ENCODE data around the gene COL17A1.

Gene COL17A1

DNA sequence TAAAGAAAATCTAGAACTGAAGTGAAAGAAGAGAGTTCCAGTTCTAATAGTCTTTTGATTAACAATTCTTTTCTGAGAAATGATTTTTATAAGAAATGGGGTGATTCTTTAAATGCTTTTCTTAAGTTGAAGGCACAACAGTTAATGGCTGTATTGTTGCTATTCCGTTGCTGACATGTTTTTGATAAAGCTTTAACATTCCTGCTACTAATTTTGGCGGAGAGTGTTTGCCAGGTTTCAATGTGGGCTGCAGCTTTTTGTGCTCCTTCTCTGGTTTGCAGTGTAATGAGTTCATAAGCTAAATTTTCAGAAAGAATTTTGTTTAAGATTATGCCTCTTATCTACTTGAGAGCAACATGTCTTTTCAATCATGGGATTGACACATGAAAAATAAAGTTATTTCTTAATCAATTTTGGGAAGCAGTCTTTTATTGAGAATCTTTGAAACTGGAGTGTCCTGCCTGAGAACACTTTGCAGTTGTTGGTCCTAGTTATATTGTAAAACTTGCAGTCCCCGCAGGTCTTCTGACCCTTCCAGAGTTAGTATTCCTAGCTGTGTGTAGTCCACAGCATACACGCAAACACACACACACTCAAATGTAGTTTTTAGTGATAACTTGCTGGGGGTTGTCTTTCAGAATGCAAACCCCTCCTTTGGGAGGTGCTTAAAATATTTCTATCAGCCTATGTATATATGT is 56.7 kb downstream of the COL17A1 start:
- TF ChIP-seq ZFX (IDR thresholded peaks at IDR 0.05; ENCODE audit: borderline replicate concordance) = no peak
- TF ChIP-seq, protein P1, sequence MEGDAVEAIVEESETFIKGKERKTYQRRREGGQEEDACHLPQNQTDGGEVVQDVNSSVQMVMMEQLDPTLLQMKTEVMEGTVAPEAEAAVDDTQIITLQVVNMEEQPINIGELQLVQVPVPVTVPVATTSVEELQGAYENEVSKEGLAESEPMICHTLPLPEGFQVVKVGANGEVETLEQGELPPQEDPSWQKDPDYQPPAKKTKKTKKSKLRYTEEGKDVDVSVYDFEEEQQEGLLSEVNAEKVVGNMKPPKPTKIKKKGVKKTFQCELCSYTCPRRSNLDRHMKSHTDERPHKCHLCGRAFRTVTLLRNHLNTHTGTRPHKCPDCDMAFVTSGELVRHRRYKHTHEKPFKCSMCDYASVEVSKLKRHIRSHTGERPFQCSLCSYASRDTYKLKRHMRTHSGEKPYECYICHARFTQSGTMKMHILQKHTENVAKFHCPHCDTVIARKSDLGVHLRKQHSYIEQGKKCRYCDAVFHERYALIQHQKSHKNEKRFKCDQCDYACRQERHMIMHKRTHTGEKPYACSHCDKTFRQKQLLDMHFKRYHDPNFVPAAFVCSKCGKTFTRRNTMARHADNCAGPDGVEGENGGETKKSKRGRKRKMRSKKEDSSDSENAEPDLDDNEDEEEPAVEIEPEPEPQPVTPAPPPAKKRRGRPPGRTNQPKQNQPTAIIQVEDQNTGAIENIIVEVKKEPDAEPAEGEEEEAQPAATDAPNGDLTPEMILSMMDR (IDR thresholded peaks at IDR 0.05) = no peak
- no peak overlapping the region for H3K27ac ChIP-seq

DNA sequence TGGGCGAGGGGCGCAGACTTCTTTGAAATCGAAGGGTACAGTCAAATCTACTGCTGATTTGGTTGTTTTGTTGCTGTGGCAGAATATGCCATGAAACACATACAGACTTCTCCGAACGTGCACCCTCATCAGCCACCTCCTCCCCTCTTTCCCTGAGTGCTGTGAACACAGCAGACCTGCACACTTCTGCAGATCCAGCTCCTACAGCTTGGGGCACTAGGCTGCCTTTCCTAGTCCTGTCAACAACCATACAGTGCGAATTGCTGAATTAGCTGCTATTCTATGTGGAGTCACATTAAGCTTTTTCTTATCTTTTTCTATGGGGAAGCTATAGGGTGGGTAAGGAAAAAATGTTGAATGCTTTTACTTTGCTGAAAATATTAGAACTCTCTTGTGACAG is 57.5 kb downstream of the COL17A1 start:
- TF ChIP-seq, protein P1 (IDR thresholded peaks at IDR 0.05) = peak; percentile 29; the same call in 1 of the 2 replicates
- TF ChIP-seq ZFX (IDR thresholded peaks at IDR 0.05; ENCODE audit: borderline replicate concordance) = no peak
- H3K27ac ChIP-seq = no peak overlapping the region

DNA sequence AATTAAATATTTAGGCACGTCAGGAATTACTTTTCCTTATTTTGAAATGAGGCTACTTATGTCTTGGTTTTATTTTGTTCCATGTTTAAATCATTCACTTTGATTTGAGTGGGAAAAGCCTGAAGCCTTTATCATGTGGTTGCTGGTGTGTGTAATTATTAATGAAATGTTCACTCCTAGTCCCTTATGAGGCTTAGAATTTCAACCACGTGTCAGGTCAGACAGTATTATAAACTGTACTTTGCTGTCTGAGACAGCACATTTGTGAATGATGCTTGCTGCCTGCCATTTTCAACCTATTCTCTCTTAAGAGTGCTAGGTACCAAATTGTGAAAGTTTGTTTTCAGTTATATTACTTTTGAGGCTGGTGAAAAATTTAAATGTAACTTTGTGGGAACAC is 58.9 kb downstream of the COL17A1 start:
- no peak overlapping the region for H3K27ac ChIP-seq

DNA sequence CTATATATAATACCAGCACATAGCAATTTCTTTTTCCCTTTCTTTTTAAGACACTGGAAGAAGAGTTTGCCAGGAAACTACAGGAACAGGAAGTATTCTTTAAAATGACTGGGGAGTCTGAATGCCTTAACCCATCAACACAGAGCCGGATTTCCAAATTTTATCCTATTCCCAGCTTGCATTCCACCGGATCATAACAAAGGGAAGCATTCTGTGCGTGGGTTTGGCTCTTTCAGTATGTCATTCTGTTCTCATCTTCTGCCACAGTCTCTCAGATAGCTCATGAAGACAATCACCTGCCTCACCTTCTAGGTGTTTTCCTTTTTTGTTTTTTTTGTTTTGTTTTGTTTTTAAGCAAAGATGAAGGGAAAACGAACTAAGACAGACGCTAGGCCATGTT is 60.2 kb downstream of the COL17A1 start:
- TF ChIP-seq, protein P1 (IDR thresholded peaks at IDR 0.05) = no peak
- TF ChIP-seq ZFX (IDR thresholded peaks at IDR 0.05; ENCODE audit: borderline replicate concordance) = no peak
- no peak overlapping the region for H3K27ac ChIP-seq

More for the DNA sequence above, 58.9 kb downstream of the COL17A1 start:
- TF ChIP-seq, protein P1 (IDR thresholded peaks at IDR 0.05) = no peak
- TF ChIP-seq ZFX (IDR thresholded peaks at IDR 0.05; ENCODE audit: borderline replicate concordance) = no peak

DNA sequence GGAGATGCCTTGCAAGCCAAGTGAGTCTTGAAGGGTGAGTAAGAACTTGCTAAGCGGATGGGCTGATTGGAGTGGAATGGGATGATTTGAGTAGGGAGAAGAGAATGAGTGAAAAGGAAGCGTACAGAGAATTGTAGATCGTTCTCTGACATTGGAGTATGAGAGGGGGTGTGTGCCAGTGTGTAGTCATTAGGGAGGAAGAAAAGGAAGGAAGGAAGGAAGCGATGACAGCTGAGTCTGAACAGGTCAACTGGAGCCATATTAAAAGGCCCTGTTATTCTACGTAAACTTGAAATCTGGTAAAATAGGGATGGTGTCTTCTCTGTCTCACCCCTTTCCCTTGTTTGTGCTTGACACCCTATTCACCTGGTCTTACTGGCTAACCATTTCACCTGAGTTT is 63.7 kb downstream of the COL17A1 start:
- no peak overlapping the region for H3K27ac ChIP-seq
- TF ChIP-seq, protein P1 (IDR thresholded peaks at IDR 0.05) = no peak
- TF ChIP-seq ZFX (IDR thresholded peaks at IDR 0.05; ENCODE audit: borderline replicate concordance) = no peak

DNA sequence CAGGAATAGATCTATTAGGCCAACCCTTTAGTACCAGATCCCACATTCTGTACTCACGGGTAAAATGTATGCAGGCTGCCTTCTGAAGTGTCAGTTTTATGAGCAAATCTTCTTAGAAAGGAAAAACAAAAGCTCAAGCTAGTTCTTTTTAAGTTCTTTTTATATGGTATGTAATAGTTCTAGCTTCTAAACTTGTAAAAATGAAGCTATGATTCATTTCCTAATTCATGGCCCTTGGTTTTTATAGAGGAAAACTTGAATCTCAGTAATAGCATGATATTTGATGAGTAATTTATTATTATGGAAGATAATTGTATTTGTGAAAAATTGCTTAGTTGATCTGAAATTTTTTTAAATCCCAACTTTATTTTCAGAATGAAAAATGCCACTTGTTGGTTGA is 64.4 kb downstream of the COL17A1 start:
- no peak for TF ChIP-seq ZFX (IDR thresholded peaks at IDR 0.05; ENCODE audit: borderline replicate concordance)
- TF ChIP-seq, protein P1 (IDR thresholded peaks at IDR 0.05) = no peak
- H3K27ac ChIP-seq = no peak overlapping the region

DNA sequence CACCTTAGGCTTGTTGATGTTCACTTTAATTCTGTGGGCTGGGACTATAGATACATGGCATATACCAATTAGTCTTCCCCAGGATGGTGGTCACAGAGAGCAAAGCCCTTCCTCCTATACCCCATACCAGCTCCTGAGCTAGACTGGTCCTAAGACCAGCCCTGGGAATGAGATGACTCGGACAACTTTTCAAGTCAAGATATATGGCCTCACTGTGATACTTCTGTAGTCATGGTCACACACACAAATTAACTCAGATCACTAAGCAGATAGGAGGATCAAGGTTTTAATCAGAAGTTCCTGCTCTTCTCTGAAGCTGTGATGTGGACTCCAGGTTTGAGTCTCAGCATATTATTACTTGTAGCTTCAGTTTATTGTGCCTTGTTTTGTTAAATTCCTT is 65.7 kb downstream of the COL17A1 start:
- no peak for TF ChIP-seq ZFX (IDR thresholded peaks at IDR 0.05; ENCODE audit: borderline replicate concordance)
- TF ChIP-seq, protein P1 (IDR thresholded peaks at IDR 0.05) = no peak
- no peak overlapping the region for H3K27ac ChIP-seq
